Left renal cortex interstitium (tissue), 4 donors: ENCODE data around the gene RPL5. TPM values are rescaled to one million over a fixed set of nuclear protein-coding genes. Genes with fewer than 3 reads are reported as not detected.
A peak's percentile ranks its signal among the peaks of the same experiment; 100 is the strongest.

ENCODE experiments used
- DNase-seq, 4 donors: peaks; one replicate each; pipeline ENCODE4 v3.0.0-alpha.2; 2013; ENCODE audit warnings: low read depth in 4 of 4, low spot score in 2 of 4, missing footprints in 1 of 4
- polyA plus RNA-seq, 4 donors: library from polyadenylated mRNA; unstranded; fragments of 120-200 nt; gene quantifications; one replicate each; pipeline ENCODE4 v1.2.1, GENCODE V29; 2013; ENCODE audit not compliant: insufficient read length in 4 of 4

RPL5 gene
- polyA plus RNA-seq, 4 donors: 2,381 to 3,088 (median 2,760) TPM

DNA sequence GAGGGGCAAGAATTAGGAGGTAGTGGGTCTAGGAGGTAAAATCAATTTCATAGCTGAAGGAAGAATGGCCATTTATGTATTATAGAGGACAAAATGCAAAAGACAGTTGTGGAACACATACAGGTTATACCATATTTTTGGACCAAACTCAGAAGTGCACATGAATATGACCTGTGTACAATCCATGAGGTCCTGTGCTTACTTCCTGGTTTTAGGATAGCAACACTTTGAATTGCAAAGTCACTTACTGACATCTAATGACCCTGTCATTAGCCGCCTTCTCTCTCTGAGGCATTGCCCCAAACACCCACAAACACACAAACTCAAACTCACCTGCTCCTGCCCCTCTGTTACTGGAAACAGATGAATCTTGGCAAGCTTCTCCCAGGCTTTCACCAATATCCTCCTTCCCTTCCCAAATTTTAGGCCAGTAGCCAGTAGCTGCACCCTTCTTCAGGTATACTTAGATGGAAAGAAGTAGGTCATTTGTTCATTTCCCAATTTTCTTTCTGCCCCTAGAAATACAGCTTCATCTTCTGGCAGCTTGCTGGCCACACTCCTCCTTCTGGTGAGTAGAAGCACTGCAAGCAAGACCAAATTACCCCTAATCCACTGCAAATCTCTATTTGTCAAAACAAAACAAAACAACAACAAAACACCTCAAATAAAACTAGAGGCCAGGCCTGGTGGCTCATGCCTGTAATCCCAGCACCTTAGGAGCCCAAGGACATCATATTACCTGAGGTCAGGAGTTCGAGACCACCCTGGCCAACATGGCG lies 13.7 kb upstream of the RPL5 start:
- DNase-seq: no peak

DNA sequence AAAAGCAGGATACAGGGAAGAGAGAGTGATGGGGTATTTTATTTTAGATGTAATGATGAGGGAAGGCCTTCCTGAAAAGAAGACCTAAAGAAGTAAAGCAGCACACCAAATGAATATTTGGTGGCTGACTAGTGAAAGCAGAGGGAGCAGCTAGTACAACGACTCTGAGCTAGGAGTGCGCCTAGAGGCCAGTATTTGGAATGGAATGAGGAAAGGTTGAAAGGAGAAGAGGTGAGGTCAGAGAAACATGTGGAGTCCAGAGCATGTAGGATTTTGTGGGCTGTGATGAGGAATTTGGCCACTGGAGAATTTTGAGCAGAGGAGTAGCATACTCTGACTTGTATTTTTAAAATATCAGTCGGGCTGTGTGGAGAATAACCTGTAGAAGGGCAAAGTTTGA lies 11.8 kb upstream of the RPL5 start:
- no peak for DNase-seq

DNA sequence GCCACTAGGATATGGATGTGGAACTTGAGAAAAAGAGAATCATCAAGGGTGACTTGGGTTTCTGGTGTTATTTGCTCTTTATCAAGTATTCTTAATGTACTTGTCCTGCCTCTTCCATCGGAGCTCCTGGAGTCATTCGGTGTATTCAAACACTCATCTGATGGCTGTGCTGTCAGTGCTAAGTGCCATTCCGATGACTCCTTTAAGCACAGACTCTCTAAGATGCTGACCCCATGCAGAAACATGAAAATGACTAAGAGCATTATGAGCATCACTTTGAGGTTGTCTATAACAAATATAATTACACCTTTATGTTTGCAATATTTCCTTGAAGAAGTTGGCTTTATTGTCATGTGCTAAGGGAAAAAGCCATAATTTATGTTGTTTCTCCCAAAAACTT lies 11.3 kb upstream of the RPL5 start:
- no peak for DNase-seq

DNA sequence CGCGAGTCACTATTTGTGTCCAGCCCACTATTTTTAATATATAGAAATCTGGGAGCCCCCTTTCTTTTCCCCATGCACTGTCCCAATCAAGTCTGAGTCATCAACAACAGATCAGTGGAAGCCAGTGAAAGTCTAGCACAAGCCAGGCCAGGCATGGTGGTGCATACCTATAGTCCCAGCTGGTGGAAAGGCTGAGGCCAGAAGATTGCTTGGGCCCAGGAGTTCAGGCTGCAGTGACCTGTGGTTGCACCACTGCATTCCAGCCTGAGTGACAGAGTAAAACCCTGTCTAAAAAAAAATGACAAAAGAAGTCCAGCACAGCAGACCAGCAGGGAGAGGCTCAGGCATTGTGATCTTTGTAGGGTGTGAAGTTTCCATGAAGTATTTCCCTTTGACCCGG lies 9.0 kb upstream of the RPL5 start:
- no peak for DNase-seq

DNA sequence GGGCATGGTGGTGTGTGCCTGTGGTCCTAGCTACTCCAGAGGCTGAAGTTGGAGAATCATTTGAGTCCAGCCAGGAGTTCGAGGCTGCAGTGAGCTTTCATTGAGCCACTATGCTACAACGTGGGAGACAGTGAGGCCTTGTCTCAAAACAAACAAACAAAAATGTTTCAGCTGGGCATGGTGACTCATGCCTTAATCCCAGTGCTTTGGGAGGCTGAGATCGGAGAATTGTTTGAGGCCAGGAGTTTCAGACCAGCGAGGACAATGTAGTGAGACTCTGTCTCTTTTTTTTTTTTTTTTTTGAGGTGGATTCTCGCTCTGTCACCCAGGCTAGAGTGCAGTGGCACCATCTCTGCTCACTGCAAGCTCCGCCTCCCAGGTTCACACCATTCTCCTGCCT lies 5.0 kb upstream of the RPL5 start:
- no peak for DNase-seq

DNA sequence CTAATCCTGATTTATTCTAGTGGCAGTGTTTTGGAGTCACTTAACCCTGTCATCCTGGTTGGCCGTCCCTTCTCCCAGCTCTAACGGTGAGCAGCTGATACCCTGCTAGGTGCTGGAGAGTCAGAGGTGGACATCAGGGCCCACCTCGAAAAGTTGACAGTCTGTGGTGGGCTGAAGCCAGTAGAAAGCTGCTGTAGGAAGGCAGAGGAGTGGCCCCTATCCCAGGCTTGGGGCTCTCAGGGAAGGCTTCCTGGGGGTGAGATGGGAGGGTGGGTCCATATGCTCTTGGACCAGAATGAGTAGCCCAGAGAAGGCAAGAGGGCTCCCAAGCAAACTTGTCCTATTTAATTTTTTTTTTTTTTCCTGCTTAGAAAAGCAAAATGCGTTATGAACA lies 475 bp upstream of the RPL5 start:
- DNase-seq: no peak

DNA sequence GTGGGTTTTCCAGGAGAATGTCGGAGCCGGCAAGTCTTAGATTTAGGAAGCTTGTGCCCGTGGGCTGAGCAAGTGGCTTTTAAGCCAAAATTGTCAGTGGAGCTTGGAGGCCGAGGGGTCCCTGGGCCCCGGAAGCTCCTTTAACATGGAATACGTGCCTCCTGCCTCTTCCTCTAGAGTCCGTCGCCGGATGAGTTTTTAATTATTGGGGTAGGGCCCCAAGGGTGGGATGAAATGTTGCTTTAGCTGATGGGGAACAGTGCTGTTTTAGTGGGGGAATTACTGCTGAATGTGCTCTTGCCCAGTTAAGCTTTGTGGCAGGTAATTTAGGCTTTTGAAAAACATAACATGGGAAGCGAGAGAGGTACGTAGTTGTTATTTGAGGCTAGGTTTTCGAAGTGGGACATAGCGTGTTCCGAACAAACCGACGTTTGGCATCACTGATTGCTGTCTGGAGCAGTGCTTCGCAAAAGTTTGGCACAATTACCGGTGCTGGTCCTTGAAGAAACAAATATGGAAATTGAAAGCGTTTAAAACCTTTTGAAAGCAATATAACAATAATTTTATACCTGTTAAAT lies 786 bp downstream of the RPL5 start:
- DNase-seq: peak in 2 of 4 donors; percentile 19 to 22

DNA sequence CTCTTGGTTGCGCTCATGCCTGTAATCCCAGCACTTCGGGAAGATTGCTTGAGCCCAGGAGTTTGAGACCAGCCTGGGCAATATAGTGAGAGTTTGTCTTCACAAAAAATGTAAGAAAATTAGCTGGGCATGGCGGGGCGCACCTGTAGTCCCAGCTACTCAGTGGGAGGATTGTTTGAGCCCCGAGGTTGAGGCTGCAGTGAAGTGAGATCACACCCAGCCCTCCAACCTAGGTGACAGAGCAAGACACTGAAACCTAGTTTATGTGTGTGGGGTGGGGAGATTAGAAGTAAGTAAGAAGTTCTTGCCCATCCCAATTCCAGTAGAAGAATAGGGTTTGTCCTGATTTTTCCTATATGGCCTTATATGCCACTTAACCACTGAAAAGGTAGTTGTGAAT lies 2.0 kb downstream of the RPL5 start:
- no peak for DNase-seq

DNA sequence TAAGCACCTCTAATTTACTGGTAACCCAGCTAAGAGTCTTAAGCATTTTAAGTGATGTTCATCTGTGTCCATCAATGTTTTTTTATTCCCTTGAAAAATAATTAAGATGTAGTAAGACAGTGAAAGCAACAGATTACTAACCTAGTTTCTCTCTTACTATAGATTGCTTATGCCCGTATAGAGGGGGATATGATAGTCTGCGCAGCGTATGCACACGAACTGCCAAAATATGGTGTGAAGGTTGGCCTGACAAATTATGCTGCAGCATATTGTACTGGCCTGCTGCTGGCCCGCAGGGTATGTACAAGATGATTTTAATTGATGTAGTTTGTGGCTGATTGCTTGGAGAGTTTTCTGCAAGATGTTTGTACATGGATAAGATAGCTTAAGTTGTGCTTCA lies 2.8 kb downstream of the RPL5 start:
- DNase-seq: no peak

DNA sequence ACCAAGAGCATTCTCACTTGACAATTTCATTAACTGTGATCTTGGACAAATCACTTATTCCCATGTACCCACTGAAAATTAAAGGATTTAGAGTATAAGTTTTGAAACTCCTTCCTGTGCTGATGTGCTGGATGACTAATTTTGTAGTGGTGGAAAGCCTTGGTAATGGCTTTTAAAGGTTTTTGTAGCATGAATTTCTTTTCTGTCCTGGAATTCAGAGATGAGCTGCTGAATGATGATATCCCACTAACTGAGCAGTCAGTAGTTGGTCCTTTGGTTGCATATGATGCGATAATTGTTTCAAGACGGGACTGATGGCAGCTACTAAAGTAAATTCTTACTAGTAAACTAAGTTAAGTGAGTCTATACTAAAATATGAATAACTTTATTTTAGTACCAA lies 5.2 kb downstream of the RPL5 start:
- DNase-seq: no peak

DNA sequence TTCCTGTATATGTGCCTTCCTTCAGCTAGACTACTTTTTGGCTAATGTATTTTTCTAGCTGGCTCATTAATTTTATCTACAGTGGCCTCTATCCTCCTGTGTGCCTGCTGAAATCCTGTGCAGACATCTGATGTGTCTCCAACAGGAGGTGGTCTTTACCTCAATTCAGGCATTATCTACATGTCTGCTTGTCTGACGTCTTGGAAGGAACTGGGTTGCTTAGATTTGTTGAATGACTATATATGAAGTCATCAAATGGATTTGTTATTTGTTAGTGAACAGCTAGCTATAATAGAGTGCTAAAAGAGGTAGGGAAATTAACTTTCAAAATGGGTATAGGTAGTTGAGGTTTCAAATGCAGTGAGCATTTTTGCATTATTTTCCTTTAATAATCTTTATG lies 6.7 kb downstream of the RPL5 start:
- no peak for DNase-seq

DNA sequence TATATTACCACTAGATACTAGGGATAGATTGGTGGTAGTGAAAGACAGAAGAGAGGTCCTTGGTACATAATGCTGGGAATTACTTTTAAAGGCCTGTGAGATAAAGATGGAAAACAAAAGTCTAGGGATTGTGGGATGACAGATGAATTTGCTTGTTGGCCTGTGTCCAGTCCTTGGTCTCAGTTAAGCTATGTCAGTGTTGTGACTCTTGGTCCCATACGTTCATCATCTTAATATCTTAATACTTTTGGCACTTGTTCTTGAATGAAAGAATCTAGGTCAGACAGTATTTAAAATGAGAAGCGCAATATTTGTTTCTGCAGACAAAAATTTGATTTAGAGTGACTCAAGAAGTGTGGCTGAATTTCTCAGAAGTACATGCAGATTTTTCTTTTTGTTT lies 7.6 kb downstream of the RPL5 start:
- DNase-seq: no peak

DNA sequence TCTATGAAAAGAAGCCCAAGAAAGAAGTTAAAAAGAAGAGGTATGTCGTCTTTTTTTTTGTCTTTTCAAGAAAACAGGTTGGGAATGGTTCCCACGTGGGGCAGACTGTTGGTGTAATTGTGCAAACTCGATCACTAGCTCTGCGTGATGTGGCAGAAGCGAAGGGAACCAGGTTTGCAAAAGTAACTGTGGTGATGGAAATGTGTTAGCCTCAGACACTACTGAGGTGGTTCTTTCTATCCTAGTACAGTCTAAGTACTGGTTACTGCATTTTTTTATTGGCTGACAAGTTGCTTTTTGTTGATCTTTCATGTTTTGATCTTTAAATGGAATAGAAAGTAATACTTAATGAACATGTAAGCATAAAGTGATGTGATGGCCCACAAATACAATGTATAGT lies 8.8 kb downstream of the RPL5 start:
- DNase-seq: no peak

DNA sequence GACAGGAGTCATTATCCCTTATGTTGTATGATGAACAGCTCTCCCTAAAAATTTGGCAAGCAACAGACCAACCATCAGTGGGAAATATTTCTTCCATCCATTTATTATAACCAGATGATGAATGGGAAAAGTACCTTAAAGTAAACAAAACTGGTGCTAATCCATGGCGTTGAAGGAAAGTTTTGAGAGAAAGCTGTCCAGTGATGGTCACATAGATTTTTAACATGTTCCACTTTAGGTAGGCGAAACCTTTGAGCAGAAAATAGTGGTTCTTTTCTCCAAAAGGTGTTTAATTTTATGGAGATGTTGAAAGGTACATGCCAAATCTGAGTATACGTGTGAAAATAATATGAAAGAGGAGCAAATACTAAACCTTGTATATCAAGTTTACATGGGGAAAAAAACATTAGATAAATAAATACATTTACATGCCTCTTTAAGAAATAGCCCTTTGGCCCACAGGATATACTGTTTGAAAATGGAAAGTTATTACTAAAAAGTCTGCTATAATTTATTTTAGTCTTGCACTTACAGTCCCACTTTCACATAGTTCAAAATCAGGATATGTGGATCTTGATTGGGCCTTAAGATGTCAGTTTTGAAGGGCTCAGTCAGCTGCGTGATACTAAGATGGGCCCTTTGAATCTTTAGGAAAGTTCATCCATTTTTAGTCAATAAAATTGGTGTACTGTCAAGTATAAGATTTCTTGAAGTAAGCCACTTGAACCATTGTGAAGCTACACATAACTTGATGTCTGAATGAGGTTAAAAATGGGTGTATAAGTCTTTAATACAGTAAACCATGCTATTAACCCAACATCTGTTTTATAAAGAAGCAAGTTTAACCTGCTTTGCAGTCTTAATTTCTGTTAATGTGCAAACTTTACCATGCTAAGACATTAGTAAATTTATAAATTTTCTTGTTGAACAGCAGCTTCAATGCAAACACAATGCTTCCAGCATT lies 10.5 kb downstream of the RPL5 start:
- no peak for DNase-seq

DNA sequence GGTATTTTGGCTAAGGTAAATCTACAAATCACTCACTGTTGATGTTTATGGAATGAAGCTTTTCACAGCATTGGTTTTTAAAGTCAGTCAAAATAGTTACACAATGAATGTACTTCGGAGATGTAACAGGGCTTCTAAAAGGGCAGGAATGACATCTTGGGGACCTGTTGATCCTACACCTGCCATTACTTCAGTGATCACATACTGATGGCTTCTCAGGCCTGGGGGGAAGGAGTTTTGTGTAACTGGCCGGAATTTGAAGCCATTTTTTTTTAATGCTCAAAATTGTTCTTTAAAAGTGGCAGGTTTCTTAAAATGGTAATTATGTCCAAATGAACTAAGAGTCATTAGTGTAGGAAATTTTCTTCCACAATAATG lies 11.2 kb downstream of the RPL5 start:
- no peak for DNase-seq

DNA sequence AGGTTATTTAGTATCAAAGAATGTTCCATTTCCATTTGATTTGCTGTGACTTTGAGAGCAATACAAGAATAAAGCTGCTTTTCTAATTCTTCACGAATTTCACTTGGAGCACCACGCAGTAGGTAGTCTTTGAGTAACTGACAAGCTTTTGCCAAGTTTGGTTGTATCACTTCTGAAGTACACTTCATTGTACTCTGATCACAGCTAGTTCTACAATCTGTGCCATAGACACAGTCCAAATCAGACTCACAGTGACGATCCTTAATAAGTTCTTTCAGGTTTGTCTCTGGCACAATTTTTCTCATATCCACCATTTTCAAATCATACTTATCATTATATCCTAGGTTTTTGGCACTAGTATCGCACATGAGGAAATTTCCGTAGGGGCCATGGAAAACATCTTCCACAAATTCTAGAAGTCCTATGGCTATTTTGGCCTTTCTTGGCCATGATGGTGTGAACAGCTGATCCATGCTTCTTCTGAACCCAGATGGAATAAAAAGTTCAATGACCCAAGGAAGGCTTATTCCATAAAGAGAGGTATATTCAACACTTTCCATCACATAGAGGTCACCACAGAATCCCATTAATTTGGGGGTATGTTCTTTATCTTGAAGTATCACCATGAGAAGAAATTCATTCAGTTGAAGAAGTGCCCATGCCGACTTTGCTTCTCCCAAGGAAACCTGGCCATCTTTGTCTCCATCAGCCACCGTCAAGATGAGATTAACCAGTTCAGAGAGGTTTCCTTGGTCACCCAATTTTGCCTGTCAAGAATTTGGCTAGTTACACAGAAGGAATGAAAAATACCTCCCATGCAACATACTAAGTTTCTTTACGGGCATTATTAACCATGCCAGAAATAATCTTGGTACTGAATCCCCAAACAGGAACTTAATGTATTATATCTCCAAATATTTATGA lies 11.9 kb downstream of the RPL5 start:
- DNase-seq: no peak

DNA sequence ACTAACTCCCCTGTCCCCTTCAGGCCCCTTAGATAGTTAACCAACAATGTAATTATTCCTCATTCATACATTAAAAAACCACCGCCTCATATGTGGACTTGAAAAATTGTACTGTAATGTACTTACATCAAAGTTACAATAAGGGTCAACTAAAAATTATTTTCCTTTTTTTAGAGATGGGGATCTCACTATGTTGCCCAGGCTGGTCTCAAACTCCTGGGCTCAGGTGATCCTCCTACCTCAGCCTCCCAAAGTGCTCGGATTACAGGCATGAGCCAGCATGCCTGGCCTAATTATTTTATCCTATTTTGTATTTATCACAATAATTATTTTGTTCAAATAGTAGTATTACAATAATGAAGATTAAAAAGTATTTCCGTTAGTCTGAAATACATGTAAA lies 12.6 kb downstream of the RPL5 start:
- no peak for DNase-seq

DNA sequence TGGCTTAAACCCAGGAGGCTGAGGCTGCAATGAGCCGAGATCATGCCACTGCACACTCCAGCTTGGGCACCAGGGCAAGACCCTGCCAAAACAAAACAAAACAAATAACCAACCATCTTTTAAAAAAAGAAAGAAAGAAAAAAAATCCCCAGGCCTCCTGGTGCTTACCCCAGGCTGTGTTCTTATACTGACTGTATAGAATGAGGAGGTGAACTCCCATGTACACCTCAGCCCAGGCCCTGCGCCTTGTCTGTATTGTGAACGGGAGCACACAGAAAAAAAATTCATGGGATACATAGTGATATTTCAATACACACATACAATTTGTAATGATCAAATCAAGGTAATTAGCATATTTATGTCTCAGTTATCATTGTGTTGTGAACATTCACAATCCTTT lies 14.1 kb downstream of the RPL5 start:
- DNase-seq: no peak

DNA sequence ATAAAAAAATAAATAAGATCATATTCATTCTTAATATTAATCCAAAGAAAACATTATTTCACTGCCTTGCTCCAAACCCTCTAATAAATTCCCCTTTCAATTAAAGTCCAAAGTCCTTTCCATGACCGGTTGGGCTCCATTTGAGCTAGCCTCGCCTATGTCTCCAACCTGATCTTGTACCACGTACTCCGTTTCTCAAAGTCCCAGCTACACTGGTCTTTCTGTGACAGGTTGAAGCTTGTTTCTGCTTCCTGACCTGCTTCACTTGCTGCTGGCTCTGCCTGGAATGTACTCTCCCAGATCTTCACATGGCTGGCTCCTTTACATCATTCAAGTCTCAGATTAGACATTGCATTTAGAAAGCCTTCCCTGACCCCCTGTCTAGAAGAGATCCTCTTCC lies 16.4 kb downstream of the RPL5 start:
- DNase-seq: no peak

DNA sequence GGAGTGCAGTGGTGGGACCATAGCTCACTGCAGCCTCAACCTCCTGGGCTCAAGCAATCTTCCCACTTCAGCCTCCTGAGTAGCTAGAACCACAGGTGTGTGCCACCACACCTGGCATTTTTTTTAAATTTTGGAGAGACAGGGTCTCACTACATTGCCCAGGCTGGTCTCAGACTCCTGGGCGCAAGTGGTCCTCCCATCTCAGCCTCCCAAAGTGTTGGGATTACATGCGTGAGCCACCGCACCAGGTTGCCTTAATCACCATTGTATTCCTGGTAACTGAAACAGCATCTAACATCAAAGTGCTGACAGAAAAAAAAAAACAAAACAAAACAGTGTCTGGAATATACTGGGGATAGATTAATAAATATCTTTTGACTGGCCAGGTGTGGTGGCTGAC lies 18.2 kb downstream of the RPL5 start:
- DNase-seq: no peak

DNA sequence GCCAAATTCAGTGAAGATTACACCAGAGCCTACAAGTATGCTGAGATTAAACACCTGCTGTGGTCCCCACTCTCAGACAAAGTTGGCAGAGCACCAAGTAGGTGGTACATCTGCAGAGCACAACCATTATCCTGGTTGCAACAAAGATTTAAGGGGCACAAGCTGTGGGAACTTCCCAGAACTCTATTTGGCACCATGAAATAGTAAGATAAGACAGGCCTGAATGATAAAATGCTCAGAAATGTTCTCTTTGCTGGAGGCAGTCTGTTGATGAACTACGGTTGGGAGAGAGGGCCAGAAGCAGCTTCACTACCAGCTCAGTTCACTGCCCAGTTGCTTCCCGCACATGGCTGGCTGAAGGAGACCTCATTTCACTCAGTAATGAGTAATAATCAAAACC lies 19.9 kb downstream of the RPL5 start:
- DNase-seq: no peak
